Measurements from ENCODE around the gene LAD1. TPM values are rescaled to one million over a fixed set of nuclear protein-coding genes. Genes with fewer than 3 reads are reported as not detected.

The LAD1 gene, protein sequence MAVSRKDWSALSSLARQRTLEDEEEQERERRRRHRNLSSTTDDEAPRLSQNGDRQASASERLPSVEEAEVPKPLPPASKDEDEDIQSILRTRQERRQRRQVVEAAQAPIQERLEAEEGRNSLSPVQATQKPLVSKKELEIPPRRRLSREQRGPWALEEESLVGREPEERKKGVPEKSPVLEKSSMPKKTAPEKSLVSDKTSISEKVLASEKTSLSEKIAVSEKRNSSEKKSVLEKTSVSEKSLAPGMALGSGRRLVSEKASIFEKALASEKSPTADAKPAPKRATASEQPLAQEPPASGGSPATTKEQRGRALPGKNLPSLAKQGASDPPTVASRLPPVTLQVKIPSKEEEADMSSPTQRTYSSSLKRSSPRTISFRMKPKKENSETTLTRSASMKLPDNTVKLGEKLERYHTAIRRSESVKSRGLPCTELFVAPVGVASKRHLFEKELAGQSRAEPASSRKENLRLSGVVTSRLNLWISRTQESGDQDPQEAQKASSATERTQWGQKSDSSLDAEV
- not detected in 2 replicates for total RNA-seq (2014; rRNA removed; shearing (Covaris generic))
- not detected in 2 replicates for polyA plus RNA-seq (2015; cell fraction: cytosol; rRNA removed)
- polyA plus RNA-seq (2015; cell fraction: nucleus; rRNA removed): not detected in 2 replicates

DNA sequence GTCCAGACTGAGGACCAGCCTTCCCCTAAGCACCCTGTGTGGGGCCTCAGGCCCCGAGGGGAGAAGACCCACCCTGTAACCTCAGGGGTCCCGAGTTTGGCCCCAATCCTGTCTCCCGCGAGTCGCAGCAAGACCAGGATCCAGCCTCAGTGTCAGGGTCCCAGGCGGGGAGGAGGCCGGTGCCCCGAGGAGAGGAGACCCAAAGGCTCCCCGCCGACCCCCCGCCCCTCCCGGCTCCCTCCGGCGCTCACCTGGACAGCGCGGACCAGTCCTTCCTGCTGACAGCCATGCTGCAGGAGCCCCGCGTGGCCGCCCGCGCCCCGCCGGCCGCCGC lies at the start of gene LAD1:
Gene LAD1 (minus strand): TSS at position 307 of the 334 bp plus-strand sequence. CDS start 18 bp downstream, at position 289.
- DNase-seq (ENCODE audit: low read depth): no peak

DNA sequence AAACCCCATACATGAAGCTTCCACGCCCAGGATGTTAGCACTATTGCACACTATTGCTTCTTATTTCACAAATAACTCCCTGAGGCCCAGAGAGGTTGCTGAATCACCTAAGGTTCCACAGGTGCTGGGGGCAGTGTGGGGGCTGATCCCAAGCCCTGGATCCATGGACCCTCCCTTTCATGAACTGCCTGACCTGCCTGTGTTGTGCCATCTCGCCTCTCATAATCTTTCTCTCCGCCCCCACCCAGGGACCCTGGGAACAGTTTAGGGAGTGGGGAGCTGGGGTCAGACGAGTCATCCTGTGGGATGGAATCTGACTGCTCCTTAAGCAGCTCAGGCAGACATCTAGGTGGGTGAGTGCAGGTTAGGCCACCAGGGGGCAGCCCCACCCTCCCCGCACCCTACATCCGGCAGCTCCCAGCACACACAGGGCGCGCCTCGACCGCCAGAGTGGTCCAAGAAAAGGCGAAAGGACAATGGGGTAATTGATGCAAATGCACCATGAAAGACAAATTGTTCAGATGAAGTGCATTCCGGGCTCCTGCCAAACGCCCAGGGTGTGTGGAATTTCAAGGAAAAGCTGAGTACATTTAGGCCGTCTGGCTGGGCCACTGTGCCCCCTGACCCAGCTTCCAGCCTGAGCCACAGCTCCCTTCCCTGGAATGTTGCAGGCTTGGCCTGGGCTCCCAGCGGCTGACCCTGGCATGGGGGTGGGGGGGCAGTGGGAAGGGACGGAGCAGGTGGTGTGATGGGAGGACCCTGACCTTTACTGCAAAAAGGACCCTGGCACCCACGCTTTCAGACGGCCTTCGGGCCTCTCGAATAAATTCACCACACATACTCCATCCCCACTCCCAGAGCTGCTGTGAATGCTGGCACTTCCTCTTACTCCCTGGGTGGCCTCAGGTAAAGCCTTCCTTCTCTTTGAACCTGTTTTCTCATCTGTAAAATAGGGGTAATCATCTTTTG lies 49.1 kb upstream of the LAD1 start:
- peak; percentile 88 for DNase-seq (ENCODE audit: low read depth)

DNA sequence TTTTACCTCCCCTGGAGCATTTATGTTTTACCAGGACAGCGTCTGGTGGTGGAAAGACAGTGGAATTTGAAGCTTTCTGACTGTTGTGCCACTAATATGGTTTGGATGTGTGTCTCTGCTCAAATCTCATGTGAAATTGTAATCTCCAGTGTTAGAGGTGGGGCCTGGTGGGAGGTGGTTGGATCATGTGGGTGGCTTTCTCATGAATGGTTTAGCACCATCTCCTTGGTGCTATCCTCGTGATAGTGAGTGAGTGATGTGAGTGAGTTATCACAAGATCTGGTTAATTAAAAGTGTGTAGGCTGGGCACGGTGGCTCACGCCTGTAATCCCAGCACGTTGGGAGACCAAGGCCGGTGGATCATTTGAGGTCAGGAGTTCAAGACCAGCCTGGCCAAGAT lies 46.2 kb upstream of the LAD1 start:
- DNase-seq (ENCODE audit: low read depth): no peak

DNA sequence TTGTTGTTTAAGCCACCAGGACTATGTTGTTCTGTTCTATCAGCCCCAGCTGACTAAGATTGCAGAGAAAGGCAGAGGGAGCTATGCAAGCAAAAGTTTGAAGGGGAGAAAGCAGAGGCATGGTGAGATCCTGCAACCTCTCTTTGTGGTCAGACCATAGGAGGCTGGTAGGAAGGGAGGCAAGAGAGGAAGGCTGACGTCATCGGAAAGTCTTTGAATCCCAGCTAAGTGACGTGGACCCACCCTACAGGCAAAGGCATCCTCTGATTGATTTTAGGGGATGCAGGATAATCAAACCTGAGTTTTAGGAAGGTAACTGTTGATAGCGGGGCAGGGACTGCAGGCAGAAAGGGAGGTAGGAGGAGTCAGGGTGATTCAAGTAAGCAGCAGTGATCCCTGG lies 45.7 kb upstream of the LAD1 start:
- peak; percentile 86 for DNase-seq (ENCODE audit: low read depth)

DNA sequence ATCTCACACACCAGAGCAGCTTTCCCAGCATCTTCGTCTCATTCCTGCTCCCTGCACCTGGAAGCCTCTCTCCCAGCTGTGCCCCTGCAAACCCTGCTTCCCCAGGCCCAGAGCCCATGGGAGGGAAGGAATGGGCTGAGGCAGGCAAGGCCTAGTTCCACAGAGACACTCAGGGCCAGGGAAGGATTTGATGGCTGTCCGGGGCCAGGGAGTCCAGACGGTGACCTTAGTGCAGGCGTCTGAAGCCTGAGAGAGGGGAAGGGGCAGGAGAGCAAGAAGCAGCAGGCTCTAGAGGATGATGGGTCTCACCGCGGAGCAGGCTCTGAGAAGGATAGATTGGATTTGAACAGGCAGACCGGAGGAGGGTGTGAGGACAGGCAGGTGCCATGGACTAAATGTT lies 44.6 kb upstream of the LAD1 start:
- no peak for DNase-seq (ENCODE audit: low read depth)

DNA sequence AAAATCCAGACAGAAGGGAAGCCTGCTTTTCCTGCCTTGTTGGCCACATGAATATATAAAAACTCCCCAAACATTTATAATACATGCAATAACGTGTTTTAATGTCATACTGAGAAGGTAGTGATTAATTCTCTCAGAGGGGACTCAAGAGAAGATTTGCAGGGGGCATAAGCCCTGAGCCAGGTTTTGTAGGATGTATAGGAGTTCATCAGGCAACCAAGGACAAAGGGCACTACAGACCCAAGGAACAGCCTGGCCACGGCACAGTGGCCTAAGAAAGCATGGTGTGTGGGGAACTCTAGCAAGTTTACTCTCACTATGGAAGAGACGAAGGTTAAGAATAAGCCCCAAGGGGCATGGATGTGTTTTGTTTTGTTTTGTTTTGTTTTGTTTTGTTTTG lies 37.8 kb upstream of the LAD1 start:
- no peak for DNase-seq (ENCODE audit: low read depth)

DNA sequence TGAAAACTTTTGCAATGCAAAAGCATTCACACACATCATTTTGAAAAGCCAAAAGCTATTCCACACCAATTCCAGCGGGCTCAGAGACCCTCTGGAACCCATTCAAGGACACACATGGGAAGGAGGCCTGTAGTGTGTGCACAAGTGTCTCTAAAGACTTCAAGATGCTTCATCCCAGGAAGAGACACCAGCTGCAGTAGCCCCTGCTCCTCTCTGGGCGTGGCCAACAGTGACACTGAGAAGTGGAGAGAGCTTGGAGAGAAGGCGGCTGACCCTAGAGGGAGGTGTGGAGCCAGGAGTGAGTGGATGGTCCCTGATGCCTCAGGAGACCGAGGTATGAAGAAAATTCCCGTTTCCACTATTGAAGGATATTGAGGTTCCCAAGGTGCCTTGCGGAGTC lies 37.3 kb upstream of the LAD1 start:
- peak; percentile 56 for DNase-seq (ENCODE audit: low read depth)

DNA sequence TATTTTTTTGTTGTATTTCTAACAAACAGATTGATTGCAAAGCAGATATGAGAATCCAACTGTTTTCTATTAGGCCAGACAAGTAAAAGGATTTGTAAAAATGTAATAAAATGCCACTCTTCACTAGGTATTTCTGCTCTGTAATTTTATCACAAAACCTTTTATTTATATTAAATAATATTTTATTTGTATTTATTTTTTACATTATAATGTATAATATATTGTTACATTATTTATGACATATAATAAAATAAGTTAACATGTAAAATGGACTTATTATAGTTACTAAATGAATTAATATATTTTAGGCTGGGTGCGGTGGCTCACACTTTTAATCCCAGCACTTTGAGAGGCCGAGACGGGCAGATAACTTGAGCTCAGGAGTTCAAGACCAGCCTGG lies 35.1 kb upstream of the LAD1 start:
- no peak for DNase-seq (ENCODE audit: low read depth)

DNA sequence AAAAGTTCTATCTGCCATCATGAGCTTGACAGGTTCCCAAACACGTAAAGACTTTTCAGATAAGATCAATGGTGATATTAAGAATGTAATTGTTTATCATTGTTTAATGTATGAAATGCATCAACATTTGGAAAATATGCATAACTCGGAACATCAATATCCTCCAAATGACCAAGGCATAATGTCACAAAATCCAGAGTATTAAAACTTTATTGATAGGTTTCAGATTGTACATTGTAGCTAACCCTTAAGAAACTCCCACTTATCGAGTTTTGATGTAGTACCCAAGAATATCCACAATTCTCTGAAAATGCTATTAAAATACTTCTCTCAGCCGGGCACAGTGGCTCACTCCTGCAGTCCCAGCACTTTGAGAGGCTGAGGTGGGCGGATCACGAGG lies 34.5 kb upstream of the LAD1 start:
- DNase-seq (ENCODE audit: low read depth): no peak

DNA sequence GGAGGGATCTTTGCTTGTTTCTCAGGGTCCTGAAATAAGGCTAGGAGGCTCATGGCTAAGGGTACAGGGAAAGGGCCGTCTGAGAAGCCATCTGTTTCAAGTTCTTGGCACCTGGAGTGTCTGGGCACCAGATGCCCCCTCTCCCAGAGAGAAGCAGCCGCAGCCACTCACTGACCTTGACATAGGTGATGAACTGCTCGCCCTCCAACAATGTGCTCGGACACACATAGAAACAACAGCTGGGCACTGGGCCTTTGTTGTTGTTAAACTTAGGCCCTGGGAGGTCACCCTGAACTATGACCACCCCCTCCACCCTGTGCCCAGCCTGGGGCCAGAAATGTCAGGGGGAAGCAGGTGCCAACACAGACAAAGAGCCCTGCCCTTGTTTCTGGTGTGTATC lies 31.7 kb upstream of the LAD1 start:
- DNase-seq (ENCODE audit: low read depth): no peak

DNA sequence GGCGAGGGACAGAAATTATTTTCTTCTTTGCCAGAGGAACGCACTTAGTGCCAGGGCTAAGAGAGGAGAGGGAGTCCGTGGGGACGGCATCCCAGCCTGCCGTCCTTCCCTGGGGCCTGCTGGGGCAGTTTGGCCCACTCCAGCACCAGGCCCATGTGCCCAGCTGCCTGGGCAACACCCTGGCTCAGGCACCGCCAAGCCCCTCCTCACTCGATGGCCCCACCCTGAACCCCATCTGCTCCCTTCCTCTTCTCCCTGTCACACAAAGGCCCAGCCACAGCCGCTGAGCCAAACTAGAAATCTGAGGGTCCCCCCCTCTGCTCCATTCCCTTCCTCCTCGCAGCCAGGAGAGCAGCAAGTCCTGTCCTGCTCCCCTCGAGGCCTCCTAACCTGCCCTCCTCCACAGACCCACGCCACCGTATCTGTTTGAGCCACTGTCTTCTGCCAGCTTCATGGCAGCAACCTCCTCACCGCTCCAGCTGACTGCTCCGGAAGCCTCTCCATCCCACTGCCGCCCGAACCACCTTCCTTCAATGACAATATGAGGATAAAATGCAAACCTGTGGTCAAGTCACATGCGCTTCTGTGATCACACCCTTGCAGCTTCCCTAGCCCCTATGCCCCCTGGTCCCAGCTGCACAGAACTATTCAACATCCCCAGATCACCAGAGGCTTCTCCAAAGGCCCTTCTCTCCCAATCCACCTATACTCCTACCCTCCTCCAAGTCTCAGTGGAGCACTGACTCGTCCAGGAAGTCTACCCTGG lies 30.8 kb upstream of the LAD1 start:
- no peak for DNase-seq (ENCODE audit: low read depth)

DNA sequence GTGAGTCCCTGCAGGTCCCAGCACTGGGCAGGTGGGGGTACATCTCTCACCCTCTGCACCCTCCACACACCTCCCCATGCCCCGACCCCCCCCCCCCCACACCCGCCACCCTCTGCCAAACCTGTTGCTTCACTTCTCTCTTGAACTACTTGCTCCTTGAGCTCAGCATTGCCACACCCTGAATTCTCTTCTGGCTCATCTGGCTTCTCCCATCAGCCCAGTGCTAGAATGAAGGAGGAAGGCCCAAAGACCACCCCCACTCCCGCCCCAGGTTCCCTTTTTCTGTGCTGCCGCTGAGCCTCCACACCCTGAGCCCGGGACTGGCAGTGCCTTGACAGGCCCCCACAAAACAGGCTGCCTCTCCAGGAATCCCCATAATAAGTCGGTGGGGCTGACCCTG lies 28.8 kb upstream of the LAD1 start:
- no peak for DNase-seq (ENCODE audit: low read depth)

DNA sequence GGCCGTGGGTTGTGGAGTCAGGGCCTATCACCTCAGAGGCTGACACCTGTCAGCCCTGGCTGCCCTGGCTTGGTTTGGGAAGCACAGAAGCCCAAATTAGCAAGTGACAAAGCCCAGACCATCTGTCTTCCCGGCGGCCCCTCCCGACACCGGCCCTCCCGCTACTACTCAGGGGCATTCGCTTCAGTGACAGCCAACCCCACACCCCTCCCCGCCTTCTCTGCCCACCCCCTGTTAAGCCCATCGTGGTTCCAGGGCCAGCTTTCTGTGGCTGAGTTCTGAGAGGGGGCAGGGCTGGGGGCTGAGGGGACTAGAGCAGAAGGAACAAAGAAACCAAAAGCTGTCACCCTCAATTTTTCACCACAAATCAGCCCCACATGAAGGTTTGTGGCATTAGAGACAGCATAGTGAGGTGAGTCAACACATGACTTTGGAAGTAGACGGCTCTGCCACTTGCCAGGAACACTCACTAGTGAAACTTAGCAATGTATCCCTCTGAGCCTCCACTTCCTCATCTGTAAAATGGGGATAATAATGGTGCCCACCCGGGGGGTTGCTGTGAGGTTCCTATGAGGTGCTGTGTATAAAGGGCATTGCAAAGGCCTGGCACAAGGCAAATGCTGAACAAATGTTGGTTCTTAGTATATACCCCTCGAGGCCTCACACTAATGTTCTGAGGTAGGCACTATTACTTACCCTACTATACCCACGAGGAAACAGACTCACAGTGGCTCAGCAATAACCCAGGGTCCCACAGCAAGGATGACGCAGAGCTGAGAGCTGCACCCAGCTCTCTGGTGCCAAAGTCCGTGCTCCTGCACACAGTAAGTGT lies 27.6 kb upstream of the LAD1 start:
- DNase-seq (ENCODE audit: low read depth): no peak

DNA sequence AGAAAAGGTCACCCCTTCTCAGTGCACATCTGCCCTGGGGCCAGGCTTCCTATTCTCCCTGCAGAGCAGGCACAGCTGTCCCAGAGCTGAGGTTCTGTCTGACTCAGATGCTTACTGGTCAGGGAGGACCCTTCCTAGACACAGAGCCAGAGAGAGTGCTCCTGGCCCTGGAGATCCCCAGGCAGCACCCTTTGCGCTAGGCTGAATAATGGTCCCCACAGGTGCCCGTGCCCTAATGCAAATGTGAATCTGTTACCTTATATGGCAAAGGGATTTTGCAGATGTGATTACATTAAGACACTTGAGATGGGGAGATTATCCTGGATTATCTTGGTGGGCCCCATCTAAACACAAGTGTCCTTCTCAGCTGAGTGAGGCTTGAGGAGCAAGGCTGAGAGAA lies 25.0 kb upstream of the LAD1 start:
- no peak for DNase-seq (ENCODE audit: low read depth)

DNA sequence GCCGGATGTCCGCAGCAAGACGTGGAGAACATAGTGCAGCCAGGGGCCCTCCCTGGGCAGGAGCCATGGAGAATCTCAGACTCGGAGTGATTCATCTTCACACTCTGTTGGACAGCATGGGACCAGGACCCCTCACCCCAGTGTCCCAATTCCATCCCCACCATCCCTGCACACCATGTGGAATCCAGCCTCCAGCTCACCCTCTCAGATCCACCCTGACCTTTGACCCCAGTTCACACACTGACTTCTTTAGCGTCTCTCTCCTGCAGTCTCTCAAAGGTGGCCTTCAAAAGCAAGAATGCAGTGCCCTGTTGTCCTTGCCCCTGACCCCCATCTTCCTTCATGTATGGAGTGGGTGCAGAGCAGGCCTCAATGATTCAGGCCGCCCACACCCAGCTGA lies 24.5 kb upstream of the LAD1 start:
- DNase-seq (ENCODE audit: low read depth): no peak

DNA sequence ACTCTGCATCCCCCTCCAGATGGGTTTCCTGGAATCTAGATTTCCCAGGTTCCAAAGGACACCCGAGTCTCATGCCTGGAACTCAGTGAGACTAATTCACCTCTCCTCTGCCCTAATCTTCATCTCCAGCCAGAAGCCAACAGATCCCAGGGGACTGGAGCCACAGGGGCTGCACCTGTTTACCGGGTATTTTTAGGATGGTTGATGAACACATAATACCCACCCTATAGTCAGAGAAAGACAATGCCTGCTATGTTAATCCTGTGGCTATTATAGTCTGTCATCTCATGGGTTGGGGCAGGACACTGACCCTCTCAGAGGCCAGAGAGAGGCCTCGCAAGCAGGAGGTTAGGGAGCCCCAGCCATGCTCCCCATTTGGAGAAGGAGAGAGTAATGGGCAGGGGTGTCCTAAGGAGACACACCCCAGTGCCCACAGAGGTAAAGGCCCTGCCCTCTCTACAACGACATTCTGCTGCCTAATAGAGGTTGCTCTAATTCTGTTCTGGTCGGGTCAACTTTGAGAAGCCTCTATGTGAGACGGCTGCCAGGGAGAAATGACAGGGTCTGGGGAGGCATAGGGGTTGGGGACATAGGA lies 23.4 kb upstream of the LAD1 start:
- no peak for DNase-seq (ENCODE audit: low read depth)

DNA sequence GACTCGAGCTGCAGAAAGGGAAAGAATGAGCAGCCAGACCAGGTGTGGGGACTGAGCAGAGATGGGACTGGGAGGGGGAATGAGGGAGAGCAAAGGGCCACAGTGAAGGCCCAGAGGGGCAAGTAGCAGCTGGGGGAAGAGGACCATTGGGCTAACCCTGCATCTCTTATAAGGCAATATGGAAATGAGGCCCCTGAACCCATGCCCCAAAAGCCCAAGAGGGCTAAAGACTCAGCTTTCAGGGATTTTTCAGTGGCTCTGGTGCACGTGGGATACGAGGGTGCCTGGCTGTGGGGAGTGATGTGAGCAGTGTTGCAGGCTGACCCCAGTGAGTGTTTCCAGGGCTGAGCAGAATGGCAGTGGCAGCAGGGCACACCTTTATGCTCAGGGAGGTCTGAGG lies 22.9 kb upstream of the LAD1 start:
- no peak for DNase-seq (ENCODE audit: low read depth)

DNA sequence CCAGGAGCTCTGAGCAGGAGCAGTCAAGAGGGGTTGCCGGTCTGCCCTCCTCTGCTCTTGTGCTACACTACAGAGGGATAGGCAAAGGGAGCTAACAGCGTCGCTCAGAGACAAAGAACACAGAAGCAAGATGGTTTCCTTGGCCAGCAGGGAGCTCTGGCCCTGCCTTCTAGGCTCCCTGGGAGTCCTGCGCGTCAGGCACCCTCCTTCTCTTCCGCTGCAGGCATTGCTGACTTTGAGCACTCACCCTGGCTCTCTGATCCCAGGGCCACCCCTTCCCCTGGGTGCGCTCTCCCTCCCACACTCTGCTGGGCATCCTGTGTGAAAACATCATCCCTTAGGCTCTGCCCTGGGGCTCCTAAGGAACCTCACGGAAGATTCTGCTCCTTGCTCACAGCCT lies 21.9 kb upstream of the LAD1 start:
- DNase-seq (ENCODE audit: low read depth): no peak

DNA sequence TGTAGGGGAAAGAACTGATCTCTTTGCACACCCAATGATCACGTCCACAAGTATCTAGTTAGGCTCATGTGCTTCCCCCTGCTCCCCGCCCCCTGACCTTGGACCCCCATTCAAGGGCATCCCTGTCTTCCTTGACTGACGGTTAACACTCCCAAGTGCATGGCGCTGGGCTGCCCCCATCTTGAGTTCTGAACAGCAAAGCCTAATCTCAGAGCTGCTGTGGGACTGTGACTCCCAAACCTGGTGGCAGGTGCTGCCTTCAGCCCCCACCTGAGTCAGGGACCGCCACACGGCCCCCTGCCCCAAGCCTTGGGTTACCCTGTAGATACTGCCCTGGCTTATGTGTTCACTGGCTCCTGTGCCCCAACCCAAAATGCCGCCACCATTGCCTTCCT lies 21.5 kb upstream of the LAD1 start:
- DNase-seq (ENCODE audit: low read depth): no peak

Measured in HT1080 (cell line).